NCI-H2196 (cell line): ENCODE measurements around the gene CTNNA1.
"Not testable (repeated sequence)": the region's sequence is repeated elsewhere in the genome, so short reads cannot be mapped to it uniquely, and the experiment has no call there.

Experiments
- DNase-seq: peaks from one replicate; lab custom pipeline; 2025; ENCODE audit not compliant: unreplicated experiment; lab: John Stamatoyannopoulos, UW

The CTNNA1 gene

GRCh38 chr5:138755084-138755748 lies 2.0 kb downstream of the CTNNA1 start:
- no peak for DNase-seq

- DNase-seq = no peak
These were observed 4.0 kb downstream of the CTNNA1 start for GRCh38 chr5:138757061-138757776.

GRCh38 chr5:138760448-138761110 lies 7.4 kb downstream of the CTNNA1 start:
- DNase-seq = no peak

GRCh38 chr5:138761115-138761514 lies 7.9 kb downstream of the CTNNA1 start:
- not testable (repeated sequence) for DNase-seq

- not testable (repeated sequence) for DNase-seq
These were observed 8.4 kb downstream of the CTNNA1 start for GRCh38 chr5:138761670-138762069.

GRCh38 chr5:138762110-138762509 lies 8.9 kb downstream of the CTNNA1 start:
- DNase-seq = no peak

GRCh38 chr5:138763037-138763778 lies 10.0 kb downstream of the CTNNA1 start:
- no peak for DNase-seq

GRCh38 chr5:138770291-138770690 lies 17.1 kb downstream of the CTNNA1 start:
- DNase-seq = no peak

GRCh38 chr5:138770977-138771376 lies 17.8 kb downstream of the CTNNA1 start:
- no peak for DNase-seq

GRCh38 chr5:138772986-138773594 lies 19.9 kb downstream of the CTNNA1 start:
- no peak for DNase-seq

- DNase-seq = not testable (repeated sequence)
These were observed 20.4 kb downstream of the CTNNA1 start for GRCh38 chr5:138773624-138774023.

- DNase-seq = no peak
These were observed 21.8 kb downstream of the CTNNA1 start for GRCh38 chr5:138775034-138775433.

- no peak for DNase-seq
These were observed 25.0 kb downstream of the CTNNA1 start for GRCh38 chr5:138778234-138778633.

GRCh38 chr5:138783976-138784375 lies 30.8 kb downstream of the CTNNA1 start:
- DNase-seq = no peak

- no peak for DNase-seq
These were observed 31.4 kb downstream of the CTNNA1 start for GRCh38 chr5:138784590-138784989.

GRCh38 chr5:138789771-138790242 lies 36.6 kb downstream of the CTNNA1 start:
- DNase-seq = peak; percentile 17

- no peak for DNase-seq
These were observed 37.5 kb downstream of the CTNNA1 start for GRCh38 chr5:138790684-138791083.

GRCh38 chr5:138792195-138792790 lies 39.1 kb downstream of the CTNNA1 start:
- DNase-seq = no peak

GRCh38 chr5:138793575-138793974 lies 40.4 kb downstream of the CTNNA1 start:
- DNase-seq = no peak

GRCh38 chr5:138803285-138803684 lies 50.1 kb downstream of the CTNNA1 start:
- DNase-seq = no peak
